GM19452 (cell line): ENCODE measurements around the gene EARS2.

Source experiments
- ATAC-seq: cut with Tn5 transposase; IDR thresholded peaks from one replicate; pipeline ENCODE4 v1.9.1; 2021; ENCODE audit not compliant: unreplicated experiment

Gene EARS2

GRCh38 chr16:23508589-23509440 lies 48.3 kb downstream of the EARS2 start:
- ATAC-seq: no peak

DNA sequence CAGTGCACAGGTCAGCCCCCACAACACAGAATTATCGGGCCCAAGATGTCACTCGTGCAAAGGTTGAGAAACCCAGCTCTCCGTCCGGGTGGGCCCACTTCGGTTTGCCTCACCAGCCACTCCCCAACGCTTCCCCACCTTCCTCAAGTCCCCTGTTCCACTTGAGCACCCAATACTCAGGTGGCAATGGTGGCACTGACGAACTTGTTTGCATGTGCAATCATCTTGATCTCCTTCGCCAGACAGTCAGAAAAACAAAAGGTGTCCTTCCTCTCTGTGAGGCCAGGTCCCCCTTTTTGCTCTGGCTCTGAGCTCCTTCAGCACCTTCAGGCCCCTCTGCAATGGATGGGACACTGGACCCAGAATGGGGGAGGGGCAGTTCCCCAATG lies 50.5 kb downstream of the EARS2 start:
- ATAC-seq: no peak

- ATAC-seq: no peak
Observed at GRCh38 chr16:23505671-23506605, 51.2 kb downstream of the EARS2 start.

DNA sequence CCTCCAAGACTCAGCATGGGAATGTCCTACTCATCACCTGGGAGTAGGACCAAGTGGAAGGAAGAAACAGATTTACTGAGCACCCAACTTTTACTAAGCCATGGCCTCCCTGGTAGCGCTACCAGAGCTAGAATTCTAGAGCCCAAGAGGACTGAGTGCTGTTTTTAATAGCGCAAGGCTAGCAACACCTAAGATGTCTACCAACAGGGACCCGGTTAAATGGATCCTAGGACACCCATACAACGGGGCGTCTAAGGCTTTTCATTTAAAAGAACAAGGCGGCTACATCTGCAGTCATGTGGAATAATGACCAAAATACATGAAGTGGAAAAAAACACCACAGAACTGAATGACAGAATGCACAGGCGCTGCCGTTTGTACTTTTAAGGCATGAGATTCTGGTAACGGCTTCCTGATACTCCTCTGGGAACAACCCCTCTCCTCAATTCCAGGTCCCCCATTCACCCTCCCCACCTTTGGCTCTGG lies 51.9 kb downstream of the EARS2 start:
- peak; percentile 4 for ATAC-seq

- ATAC-seq: peak; percentile 73
Observed at GRCh38 chr16:23504453-23505179, 52.5 kb downstream of the EARS2 start.

GRCh38 chr16:23504076-23504452 lies 53.1 kb downstream of the EARS2 start:
- ATAC-seq: peak; percentile 3

GRCh38 chr16:23502466-23502865 lies 54.7 kb downstream of the EARS2 start:
- ATAC-seq: no peak

DNA sequence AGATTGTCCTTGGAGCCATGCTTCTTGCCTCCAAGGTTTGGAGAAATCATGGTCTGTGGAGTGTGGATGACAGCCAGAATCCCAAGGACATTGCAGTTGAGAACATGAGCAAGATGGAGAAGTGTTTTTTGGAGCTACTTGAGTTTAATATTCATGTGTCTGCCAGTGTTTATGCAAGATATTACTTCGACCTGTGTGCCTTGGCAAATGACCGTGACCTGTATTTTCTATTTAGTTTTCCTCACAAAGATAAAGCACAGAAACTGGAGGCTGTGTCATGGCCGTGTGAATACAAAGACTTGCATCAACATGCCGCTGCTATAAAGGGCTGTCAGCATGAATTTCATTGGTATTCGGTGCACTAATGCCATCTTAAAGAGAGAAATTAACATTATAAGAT lies 55.9 kb downstream of the EARS2 start:
- ATAC-seq: no peak

DNA sequence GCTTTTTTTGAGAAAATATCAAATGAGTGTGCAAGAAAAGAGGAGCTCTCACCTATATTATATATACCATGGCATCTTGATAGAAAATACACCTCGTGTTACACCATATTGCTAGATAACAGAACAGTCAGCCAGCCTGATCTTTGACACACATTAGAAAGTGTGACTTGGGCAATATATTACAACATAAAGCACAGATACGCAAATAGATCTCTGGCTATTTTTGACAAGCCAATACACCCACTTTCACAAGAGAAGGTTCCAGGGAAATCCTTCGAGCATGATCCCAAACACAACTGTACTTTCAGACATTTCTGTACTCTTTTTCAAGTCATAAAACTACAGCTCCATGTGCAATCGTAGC lies 56.3 kb downstream of the EARS2 start:
- no peak for ATAC-seq

GRCh38 chr16:23500212-23500861 lies 56.8 kb downstream of the EARS2 start:
- ATAC-seq: no peak

DNA sequence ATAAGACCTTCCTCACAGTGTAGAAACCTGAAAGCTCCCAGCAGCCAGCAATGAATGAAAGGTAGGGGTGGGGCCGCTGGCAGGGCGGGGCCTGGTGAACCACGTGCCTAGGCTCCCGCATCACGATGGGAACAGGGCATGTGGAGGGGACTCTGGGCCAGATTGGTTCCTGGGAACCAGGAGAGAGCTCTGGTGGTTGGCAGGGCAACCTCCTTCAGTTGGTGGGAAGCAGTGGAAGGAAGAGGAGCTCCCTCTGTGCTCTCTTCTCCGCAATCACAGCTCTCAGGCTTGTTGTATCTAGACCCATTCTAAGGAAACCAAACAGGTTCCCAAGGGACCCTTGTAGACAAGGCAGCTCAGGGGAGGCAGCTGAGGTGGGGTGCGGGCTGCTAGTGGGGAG lies 57.3 kb downstream of the EARS2 start:
- ATAC-seq: no peak

DNA sequence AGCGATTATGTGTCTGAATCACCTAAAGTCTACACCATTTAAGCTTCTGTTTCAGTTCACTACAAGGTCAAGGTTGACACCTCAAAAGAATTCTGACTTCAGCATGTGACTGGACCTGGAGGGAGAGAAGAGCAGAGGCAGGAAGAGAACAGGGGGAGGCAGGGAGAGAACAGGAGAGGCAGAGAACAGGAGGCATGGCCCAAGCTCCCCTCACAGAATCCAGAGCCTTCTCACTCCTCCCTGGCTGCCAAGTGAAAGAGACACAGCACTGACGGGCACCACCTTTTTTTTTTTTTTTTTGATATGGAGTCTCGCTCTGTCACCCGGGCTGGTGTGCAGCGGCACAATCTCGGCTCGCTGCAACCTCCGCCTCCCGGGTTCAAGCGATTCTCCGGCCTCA lies 58.3 kb downstream of the EARS2 start:
- no peak for ATAC-seq

- no peak for ATAC-seq
Observed at GRCh38 chr16:23497543-23497868, 59.6 kb downstream of the EARS2 start.

- no peak for ATAC-seq
Observed at GRCh38 chr16:23496821-23497542, 60.2 kb downstream of the EARS2 start.

DNA sequence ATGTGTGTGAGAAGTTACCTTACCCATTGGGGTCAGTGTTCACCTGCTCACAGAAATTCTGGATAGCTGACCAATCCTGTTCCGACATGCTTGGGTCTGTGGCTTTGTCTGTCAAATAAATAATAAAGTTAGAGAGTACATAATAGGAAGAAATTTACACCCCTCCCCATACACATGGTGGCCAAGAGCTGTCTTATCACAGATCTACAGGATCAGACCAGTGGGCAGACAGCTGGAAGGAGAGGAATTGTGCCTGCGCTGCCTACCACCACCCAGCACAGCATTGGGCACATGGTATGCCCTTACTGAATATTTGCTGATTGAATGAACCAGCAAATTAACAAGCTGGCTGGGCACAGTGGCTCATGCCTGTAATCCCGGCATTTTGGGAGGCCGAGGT lies 61.5 kb downstream of the EARS2 start:
- no peak for ATAC-seq

DNA sequence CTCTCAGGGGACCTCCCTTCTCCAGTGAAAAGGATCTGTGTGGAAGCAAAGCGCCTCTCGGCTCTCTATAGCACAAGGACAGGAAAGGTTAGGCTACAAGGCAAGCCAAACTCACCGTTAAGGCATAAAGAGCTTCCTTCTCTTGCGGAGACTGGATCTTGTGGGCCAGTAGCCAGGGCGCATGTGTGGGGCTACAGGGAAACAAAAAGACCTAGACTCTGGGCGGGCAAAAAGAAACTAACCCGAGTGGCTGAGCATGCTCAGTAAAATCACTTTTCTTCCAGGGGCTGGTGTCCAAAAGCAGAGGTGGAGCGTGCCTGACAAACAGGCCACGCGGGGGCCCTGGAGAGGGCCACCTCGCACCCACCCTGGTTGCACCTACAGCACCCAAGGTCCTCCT lies 63.0 kb downstream of the EARS2 start:
- ATAC-seq: no peak

DNA sequence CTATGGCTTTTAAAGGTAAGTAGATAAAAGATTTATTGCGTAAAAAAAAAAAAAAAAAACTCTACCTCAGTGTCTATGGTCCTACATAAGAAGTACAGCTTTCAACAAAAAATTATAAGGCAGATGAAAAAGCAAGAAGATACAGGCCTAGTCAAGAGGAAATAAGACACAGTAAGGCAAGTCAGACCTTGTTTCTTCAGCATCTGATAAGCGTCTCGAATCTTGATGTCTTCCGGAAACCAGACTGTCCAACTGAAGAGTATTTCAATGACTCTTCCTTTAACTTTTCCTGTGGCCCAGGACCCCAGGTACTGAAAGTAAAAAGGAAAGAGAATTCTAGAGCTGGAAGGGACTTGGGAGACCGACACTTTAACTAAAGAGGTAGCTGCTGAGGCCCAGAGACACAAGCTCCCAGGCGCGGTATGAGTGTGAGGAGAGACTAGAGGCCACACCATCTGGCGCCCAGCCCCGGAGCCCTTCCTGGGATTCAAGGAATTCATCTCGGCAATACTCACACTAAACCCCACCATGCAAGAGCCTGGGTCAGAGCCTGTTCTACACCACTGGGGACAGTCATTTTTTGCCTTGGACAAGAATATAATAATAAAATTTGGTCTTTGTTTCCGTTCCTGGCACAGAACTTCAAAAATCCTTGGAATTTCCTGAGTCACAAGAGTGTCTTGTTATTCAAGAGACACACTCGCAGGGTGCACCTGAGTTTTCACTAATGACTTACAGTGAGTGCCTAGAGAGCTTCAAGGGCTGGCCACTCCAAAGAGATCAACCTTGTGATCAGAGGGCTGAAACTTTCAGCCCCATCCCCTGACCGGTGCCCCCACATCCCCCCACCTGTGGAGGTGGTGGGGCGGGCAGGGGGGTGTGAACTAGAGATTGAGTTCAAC lies 65.4 kb downstream of the EARS2 start:
- no peak for ATAC-seq

DNA sequence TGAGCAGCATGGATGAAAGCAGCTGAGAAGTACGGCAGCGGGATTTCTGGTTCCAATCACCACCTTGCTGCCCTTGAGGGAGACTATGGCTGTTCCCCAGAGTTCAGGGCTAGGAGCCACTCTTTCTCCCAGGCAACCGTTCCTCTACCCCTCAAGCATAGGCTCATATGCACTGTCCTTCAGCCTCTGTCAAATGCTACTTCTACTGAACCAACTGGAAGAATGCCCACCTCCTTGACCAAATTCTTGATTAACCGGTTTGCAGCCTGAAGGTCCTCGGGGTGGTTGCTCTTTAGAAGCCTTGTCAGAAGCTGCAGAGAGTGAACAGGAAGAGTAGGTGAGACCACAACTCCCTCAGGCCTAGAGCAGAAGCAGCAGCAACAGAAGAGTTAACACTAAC lies 70.7 kb downstream of the EARS2 start:
- no peak for ATAC-seq

DNA sequence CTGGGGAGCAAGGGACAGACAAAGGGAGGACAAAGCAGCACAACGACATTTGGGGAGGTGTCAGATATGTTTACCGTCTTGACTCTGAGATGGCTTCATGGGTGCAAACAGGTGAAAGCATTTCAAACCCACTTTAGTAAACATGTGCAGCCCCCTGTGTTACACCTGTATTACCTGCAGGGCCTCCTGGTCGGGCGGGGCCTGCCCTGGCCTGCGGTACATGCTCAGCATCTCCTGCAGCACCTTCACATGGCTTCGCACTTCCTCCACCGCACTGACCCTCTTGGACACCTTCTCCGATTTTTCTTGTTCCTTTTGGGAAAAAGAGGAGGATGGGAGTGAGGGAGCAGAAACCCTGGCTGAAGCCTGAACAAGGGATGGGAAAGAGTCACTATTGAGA lies 71.3 kb downstream of the EARS2 start:
- ATAC-seq: no peak
